NCI-H146 (cell line): ENCODE data around the gene USP22.

Source experiments
- DNase-seq: peaks from one replicate; lab custom pipeline; 2025; lab: John Stamatoyannopoulos, UW

Gene USP22

GRCh38 chr17:21019976-21020586, 22.7 kb downstream of the USP22 start:
- DNase-seq, result peak; percentile 90

- no peak for DNase-seq
Measured at GRCh38 chr17:21018894-21019293, 23.9 kb downstream of the USP22 start.

GRCh38 chr17:21017861-21018260, 24.9 kb downstream of the USP22 start:
- no peak for DNase-seq

GRCh38 chr17:21017256-21017655, 25.6 kb downstream of the USP22 start:
- DNase-seq, result no peak

GRCh38 chr17:21016826-21017225, 26.0 kb downstream of the USP22 start:
- no peak for DNase-seq

- no peak for DNase-seq
Measured at GRCh38 chr17:21015564-21015963, 27.2 kb downstream of the USP22 start.

GRCh38 chr17:21014498-21014897, 28.3 kb downstream of the USP22 start:
- DNase-seq, result no peak

- DNase-seq, result no peak
Measured at GRCh38 chr17:21013983-21014382, 28.8 kb downstream of the USP22 start.

GRCh38 chr17:21012736-21013135, 30.1 kb downstream of the USP22 start:
- DNase-seq, result no peak

GRCh38 chr17:21010705-21011596, 31.9 kb downstream of the USP22 start:
- no peak for DNase-seq

- no peak for DNase-seq
Measured at GRCh38 chr17:21008992-21009671, 33.7 kb downstream of the USP22 start.

GRCh38 chr17:21008160-21008915, 34.5 kb downstream of the USP22 start:
- DNase-seq, result no peak

GRCh38 chr17:21007646-21008045, 35.2 kb downstream of the USP22 start:
- DNase-seq, result no peak

GRCh38 chr17:21005803-21006202, 37.0 kb downstream of the USP22 start:
- DNase-seq, result no peak

GRCh38 chr17:21005367-21005766, 37.4 kb downstream of the USP22 start:
- peak; percentile 72 for DNase-seq

GRCh38 chr17:21004016-21004930, 38.5 kb downstream of the USP22 start:
- no peak for DNase-seq

- no peak for DNase-seq
Measured at GRCh38 chr17:21003007-21003621, 39.7 kb downstream of the USP22 start.

- no peak for DNase-seq
Measured at GRCh38 chr17:21002309-21003006, 40.4 kb downstream of the USP22 start.

- no peak for DNase-seq
Measured at GRCh38 chr17:21001813-21002221, 41.0 kb downstream of the USP22 start.
